Activated naive CD8-positive, alpha-beta T cell treated with anti-CD3 and anti-CD28 coated beads, Interleukin-2, amount 50 U/mL, for 24 hours (primary cell): Measurements from ENCODE around the gene XRRA1.

Experiments
- ATAC-seq: fragments of 150-1000 bp; cut with Tn5 transposase; one replicate; pipeline ENCODE4 v1.10.0; 2021
- DNase-seq: peaks from one replicate; pipeline ENCODE4 v3.0.0; 2021
- H3K27ac Mint-ChIP-seq: one replicate; pipeline ENCODE4 v1.8.0; 2021; ENCODE audit warnings: mild to moderate bottlenecking, mixed read lengths
- H3K27me3 Mint-ChIP-seq: one replicate; pipeline ENCODE4 v1.8.0; 2021; ENCODE audit warnings: mixed read lengths
- H3K36me3 Mint-ChIP-seq: one replicate; pipeline ENCODE4 v1.8.0; 2021; ENCODE audit warnings: low read depth, mixed read lengths
- H3K4me1 Mint-ChIP-seq: one replicate; pipeline ENCODE4 v1.8.0; 2021; ENCODE audit warnings: mixed read lengths
- H3K4me3 Mint-ChIP-seq: one replicate; pipeline ENCODE4 v1.8.0; 2021; ENCODE audit warnings: mild to moderate bottlenecking, moderate library complexity, mixed read lengths
- H3K9me3 Mint-ChIP-seq: one replicate; pipeline ENCODE4 v1.8.0; 2021; ENCODE audit warnings: mixed read lengths

XRRA1 gene

GRCh38 chr11:74815966-74816365 lies 132.9 kb downstream of the XRRA1 start:
- DNase-seq (no peak), ATAC-seq (no peak)
- no peak overlapping the region for H3K4me3 Mint-ChIP-seq
- H3K9me3 Mint-ChIP-seq, result peaks cover 5% of the 10 kb centered on the region
- no peak overlapping the region for H3K27ac Mint-ChIP-seq
- H3K36me3 Mint-ChIP-seq, result peaks cover 53% of the 10 kb centered on the region
- no peaks in the 10 kb centered on the region for H3K27me3 Mint-ChIP-seq
- peaks cover 18% of the 10 kb centered on the region for H3K4me1 Mint-ChIP-seq

- Mint-ChIP-seq H3K36me3 (peaks cover 14% of the 10 kb centered on the region), H3K9me3 (no peaks in the 10 kb centered on the region), H3K27ac (no peak overlapping the region), H3K4me1 (peaks cover 2% of the 10 kb centered on the region), H3K4me3 (no peak overlapping the region), H3K27me3 (no peaks in the 10 kb centered on the region)
- no peak for ATAC-seq
- DNase-seq, result no peak
These were observed 139.1 kb downstream of the XRRA1 start for GRCh38 chr11:74809801-74810200.

- Mint-ChIP-seq H3K27ac (no peak overlapping the region), H3K27me3 (no peaks in the 10 kb centered on the region), H3K36me3 (peaks cover 12% of the 10 kb centered on the region), H3K9me3 (no peaks in the 10 kb centered on the region), H3K4me3 (no peak overlapping the region), H3K4me1 (peaks cover 5% of the 10 kb centered on the region)
- no peak for ATAC-seq
- no peak for DNase-seq
These were observed 142.6 kb downstream of the XRRA1 start for GRCh38 chr11:74806267-74806666.

- H3K27ac Mint-ChIP-seq, result no peak overlapping the region
- peaks cover 54% of the 10 kb centered on the region for H3K36me3 Mint-ChIP-seq
- H3K9me3 Mint-ChIP-seq, result no peaks in the 10 kb centered on the region
- H3K4me3 Mint-ChIP-seq, result no peak overlapping the region
- H3K27me3 Mint-ChIP-seq, result no peaks in the 10 kb centered on the region
- DNase-seq (no peak), ATAC-seq (no peak)
- peaks cover 2% of the 10 kb centered on the region for H3K4me1 Mint-ChIP-seq
These were observed 157.4 kb downstream of the XRRA1 start for GRCh38 chr11:74791333-74792100.
